ENCODE results near the gene PACS1.
"Not testable (repeated sequence)": the region's sequence is repeated elsewhere in the genome, so short reads cannot be mapped to it uniquely, and the experiment has no call there.

PACS1 gene

DNA sequence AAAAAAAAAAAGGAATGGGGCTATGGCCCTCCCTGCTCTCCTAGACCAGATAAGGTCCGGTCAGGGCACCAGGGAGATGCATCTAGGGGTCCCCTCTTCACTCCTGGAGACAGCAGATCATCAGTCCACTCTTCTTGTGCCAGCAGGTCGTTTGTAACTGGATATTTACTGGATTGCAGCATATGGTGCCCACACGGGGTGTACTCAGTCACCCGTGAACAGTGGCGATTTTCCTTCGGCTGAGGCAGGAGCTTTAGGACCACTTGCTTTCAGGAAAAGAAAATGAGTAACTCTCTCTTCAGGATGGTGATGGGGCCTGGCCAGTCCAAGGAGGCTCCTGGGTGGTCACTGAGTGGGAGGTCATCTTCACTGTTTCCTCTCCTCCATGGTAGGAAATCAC is 160.1 kb downstream of the PACS1 start:
- DNase-seq = no peak

DNA sequence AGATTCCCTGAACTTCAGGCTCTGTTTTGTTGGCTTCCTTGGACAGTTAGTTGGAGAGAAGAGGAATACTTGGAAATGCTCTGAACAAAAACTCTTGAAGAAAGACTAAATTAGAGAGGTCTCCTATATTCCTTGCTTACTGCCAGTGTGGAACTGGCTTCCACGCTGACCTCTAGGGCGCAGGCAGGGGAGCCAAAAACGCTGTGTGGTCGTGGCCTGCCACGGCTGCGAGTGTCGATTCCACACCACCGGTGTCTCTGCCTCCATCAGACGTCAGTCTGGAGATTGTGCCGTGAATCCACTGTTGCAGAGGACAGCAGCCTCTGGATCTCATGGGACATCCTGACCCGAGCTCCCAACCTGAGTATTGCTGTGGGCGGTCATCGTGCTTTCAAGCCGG is 160.9 kb downstream of the PACS1 start:
- no peak for DNase-seq

DNA sequence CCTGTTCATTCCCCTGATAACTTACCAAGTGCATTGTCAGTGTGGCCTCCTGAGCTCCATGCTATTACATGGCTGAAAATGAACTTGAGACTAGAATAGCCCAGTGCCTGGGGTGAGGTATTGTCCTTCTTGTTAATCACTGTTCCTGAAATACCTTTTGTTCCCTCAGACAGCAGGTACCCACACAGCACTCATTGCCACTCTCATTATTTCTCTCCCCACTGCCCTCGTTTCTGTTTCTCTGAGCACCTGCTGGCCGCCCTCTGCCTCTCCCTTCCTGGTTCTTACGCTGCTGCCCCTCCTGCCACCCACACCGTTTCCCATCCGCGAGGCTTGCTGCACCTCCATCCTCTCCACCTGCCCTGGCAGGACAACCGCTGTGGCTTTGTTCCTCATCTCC is 161.5 kb downstream of the PACS1 start:
- no peak for DNase-seq

DNA sequence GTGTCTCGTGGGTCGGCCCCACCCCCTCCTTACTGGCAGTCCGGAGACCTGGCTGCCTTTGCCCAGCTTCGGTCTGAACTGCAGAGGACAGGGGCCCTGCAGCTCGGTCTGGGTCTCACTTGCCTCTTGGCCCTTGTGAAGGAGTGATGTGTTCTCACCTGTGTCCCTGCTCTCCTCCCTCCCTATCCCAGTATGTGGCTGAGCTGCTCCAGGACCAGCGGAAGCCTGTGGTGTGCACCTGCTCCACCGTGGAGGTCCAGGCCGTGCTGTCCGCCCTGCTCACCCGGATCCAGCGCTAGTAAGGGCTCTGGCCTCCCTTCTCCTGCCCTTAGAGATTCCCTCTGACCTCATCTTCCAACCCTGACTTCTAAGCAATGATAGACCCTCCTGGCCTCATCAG is 162.7 kb downstream of the PACS1 start:
- DNase-seq = no peak

DNA sequence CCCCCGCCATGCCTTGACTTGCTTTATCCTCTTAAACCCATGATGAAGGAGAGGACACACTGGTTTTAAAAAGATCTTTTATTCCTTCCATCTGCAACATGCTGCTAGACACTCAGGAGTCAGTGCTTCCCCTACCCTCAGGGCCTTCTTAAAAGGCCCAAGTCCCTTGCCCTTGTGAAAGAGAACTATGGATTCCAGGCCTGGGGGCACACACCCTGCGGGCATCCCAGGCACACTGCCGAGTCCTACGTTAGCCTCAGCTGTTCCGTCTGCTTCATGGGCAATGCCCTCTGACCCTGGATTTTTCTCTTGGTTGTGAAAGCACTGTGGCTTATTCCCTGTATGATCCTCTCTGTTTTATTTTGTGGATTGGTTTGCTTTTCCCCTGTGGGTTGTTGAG is 163.2 kb downstream of the PACS1 start:
- DNase-seq = no peak

DNA sequence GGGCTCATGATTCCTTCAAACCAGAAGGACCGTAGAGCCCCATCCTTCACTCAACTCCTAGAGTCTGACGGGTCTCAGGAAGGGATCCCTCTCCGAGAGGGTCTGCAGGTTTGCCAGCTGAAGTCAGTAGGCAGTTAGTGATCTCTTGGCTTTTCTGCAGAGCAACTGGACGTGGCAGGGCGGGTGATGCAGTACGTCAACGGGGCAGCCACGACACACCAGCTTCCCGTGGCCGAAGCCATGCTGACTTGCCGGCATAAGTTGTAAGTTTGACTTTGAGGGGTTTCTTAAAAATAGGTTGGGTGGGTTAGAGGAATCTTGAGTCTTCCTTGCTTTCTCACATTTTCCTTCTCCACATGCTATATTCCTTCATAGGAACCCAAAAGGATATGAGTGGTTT is 165.1 kb downstream of the PACS1 start:
- DNase-seq = no peak

DNA sequence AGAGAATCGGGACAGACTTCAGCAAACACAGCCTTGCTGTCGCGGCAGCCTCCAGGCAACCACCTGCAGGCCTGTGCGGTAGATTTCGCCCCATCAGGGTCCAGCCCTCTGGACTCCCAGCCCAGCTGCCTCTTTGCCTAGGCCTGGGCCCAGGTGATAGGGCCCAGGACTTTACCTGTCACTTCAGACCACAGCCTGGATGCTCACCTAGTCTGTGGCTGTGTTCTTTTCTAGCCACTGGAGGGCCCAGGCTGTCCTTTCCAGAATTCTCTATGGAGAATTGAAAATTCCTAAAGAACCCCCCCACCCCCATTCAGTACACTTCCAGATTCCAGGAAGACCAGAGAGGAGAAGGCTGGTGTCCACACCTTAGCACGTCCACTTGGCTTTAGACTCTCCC is 167.8 kb downstream of the PACS1 start:
- no peak for DNase-seq

DNA sequence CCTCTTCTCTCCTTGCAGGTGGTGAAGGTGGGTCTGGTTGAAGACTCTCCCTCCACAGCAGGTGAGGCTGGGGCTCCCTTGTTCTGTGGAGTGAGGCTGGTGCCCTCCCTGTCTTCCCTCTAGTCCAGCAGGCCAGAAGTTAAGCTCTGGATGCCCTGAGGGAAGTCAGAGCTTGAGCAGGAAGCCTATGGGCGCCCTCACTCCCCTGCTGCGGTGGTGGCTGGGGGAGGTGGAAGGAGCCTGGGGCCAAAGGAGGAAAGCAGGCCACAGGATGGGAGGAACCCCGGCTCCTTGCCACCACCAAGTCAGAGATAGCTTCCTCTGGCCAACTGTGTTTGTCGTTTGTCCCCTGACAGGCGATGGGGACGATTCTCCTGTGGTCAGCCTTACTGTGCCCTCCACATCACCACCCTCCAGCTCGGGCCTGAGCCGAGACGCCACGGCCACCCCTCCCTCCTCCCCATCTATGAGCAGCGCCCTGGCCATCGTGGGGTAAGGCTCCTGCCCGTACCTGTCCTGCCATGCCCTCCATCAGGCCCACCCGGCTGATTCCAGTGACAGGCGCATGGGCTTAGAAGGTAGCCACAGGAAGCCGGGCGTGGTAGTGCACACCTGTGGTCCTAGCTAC is 168.8 kb downstream of the PACS1 start:
- DNase-seq = no peak

DNA sequence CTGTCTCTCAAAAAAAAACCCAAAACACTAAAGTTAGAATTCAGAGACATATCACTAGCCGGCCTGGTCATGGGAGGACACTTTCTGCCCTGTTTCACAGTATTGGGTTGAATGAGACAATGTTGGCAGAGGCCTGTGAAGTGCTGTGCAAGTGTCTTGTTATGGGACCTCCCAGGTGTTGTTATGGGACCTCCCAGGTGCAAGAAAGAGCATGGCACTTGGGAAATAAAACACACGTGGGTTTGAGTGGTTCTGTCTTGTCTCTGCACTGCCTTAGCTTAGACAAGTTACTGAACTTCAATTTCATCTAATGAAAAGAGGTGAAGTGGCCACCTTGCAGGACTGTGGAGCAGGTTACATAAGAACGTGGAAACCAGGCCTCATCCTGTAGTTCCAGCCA is 169.4 kb downstream of the PACS1 start:
- DNase-seq = no peak

DNA sequence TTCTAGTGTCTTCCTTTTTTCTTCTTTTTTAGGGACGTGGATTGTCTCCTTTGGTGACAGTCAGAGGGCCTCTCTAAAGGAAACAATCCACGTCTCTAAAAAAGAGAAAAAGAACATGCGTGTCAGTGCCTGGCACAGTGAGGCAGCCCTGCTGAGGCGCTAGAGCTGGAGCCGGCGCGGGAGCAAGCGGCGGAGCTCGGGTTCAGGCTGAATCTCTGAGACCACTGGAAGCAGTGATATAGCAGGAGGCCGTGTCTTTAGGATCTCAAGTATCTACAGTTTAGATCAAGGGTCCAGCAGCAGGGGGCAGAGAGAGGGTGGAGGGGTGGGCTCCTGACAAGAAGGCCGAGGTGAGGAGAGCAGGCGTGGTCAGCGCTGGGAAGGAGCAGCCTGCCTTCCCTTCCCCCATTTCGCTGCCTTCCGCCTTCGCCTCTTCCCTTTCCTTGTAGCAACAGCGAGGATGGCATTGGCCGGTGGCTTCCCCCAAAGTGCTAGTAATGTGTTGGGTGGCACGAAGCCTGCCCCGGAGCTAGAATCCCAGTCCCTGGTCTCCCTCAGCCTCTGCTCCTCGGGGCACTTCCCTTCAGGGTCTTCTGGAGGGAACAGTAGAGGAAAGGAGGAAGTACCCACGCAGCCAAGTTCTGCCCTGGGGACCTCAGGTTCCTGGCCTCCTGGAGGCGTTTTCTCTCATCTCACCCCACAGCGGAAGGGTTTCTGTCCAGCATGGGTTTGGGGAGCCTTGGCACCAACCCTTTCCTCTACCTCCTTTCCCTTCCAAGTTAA is 170.1 kb downstream of the PACS1 start:
- no peak for DNase-seq

DNA sequence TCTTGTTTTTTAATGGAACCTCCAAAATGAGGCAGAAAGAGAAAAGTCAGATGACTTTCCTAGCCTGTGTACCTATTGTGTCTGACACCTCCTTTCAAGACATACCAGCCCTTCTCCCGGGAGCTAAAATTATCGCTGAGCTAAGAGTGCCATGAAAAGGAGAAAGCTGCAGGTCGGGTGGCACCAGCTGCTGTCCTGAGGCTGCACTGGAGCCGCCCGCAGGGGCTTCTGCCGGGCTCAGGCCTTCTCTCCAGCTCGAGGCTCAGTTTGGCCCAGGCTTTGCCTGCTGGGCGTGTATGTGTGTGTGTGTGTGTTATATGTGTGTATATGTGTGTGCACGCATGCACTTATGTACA is 170.7 kb downstream of the PACS1 start:
- no peak for DNase-seq

DNA sequence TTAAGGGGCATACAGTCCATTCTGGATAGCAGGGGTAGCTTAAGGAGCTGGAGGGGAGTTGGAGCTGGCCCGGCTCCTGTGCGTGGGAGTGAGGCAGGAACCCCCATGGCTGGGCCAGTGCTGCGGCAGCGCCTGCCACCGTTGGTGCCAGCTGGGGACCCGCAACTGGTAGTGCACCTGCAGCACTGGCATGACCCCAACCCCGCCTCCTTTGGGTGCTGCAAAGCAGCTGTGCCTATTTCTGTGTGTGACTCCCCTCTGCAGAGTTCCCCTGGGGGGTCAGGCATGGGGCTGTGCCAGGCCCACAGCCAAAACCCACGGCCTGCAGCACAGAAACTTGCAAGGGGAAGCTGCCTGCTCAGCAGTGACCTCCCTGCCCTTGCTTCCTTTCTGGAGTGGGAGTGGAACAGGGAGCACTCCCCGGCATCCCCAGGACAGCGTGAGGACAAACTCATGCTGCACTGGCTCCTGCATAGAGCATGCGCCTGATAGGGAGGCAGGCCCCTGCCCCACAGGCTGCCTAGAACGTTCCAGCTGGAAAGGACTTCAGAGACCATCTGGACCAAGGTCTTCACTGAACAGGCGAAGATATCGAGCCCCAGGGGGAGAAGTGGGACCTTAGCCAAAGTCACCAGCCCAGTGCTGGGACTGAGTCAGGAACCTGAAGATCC is 172.2 kb downstream of the PACS1 start:
- DNase-seq = no peak

DNA sequence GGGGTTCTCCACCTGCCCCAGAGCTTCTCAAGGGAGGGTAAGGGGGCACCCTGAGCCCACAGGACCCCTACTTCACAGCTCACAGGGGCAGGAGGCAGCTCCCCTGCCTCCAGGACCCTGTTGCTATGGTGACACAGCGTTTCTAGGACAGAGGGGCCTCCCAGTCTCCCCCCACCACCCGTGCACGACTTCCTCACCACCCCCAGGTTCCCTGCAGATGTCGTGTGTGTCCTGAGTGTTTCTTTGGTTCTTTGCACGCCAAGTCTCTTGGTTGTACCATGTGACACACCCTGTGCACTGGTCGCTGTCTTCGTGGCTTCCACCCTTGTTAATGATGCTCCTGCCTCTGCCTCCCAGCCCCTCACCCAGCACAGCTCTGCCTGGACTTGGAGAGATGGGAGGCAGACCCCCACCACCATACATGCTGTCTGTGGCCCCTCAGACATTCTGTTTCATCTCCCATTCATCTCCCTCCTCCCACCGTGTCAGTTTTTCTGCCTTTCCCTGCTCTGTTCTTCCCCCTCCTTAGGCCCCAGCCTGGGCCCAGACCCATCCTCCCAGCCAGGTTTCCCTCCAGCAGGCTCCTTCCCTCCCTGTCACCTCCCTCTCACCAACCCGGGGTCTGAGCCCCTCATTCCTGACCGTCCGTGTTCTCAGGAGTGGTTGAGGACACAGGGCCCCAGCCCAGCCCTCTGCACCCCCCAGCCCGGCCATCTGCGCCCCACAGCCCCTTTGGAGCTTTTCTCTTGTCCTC is 173.9 kb downstream of the PACS1 start:
- no peak for DNase-seq

DNA sequence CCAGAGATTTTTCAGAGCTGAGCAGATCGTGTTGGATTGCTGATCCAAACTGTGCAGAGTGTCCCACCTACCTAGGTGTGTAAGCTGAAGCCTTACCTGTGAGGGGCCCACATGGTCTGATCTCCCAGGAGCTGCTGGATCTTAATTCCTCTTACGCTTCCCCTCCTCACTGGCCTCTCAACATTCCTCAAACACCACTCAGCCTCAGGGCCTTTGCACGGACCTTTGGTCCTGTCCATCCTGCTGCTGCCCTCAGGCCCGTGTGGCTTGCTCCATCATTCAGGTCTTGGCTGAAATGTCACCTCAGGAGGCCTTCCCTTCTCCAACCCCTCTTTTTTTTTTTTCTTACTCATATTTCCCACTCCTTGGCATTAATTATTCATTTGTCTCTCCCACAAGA is 177.2 kb downstream of the PACS1 start:
- no peak for DNase-seq

DNA sequence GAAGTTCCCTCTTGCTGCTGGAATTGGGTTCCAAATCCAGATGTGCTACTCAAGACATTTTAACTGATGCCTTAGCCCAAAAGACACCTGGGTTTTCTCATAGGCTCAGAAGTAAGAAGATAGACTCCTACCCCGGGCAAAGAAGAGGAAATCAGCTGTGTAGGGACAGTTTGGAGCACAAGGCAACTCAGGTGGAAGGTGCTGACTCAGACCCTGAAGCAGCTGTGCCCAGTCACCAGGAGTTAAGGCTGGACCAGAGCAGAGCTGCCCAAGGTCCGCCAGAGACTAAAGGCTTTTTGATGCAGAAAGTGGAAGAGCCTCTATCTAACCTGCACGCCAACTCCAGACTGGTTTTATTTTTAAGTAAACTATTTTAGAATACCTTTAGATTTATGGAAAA is 177.7 kb downstream of the PACS1 start:
- DNase-seq = no peak

DNA sequence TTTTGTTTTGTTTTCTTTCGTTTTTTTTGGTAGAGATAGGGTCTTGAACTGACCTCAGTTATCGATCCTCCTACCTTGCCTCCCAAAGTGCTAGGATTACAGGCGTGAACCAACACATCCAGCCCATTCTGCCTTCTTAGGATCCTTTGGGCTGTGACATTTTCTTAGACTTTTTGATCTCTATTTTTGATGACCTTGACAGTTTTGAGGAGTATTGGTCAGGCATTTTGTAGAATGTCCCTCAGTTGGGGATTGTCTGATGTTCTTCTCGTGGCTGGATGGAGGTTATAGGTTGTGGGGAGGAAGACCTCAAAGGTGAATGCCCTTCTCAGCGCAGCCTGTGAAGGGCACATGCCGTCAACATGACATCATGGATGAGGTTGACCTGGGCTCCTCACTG is 178.8 kb downstream of the PACS1 start:
- DNase-seq = no peak

DNA sequence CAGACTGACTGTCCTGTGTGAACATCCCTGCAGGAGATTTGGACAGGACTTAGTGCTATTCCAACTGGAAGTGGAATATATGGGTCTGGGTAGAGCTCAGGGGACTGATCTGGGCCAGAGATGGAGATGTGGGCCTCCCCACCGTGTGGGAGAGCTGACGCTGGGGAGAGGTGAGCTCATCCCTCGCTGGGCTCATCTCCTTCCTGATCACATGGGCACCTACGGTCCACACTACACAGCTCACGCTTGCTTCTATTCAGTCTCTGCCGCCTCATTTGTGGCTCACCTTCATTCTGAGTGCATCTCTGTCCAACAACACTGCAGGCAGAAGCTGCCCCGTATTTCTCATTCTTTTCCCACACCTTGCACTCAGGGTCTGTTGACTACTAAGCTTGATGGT is 181.7 kb downstream of the PACS1 start:
- DNase-seq = no peak

DNA sequence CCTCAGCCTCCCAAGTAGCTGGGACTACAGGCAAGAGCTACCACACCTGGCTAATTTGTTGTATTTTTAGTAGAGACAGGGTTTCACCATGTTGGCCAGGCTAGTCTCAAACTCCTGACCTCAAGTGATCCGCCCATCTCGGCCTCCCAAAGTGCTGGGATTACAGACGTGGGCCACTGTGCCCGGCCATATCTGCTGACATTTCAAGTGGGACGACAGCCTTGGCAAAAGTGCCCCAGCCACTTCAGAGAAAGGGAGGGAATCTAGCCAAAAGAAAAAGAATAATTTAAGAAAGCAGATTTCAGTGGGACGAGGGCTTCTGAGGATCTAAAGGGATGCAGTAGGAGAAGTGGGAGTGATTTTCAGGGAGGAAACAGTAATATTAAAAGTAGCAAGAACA is 183.0 kb downstream of the PACS1 start:
- not testable (repeated sequence) for DNase-seq

DNA sequence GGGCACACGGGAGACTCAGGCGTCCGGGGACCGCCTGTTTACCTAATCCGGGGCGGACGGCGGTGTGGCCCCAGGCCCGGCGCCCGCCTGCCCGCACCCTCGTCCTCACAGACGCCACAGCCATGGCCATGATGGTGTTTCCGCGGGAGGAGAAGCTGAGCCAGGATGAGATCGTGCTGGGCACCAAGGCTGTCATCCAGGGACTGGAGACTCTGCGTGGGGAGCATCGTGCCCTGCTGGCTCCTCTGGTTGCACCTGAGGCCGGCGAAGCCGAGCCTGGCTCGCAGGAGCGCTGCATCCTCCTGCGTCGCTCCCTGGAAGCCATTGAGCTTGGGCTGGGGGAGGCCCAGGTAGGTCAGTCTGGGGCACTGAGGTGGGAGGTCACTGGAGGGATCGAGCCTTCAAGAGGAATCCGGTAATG is 188.4 kb downstream of the PACS1 start:
- no peak for DNase-seq

DNA sequence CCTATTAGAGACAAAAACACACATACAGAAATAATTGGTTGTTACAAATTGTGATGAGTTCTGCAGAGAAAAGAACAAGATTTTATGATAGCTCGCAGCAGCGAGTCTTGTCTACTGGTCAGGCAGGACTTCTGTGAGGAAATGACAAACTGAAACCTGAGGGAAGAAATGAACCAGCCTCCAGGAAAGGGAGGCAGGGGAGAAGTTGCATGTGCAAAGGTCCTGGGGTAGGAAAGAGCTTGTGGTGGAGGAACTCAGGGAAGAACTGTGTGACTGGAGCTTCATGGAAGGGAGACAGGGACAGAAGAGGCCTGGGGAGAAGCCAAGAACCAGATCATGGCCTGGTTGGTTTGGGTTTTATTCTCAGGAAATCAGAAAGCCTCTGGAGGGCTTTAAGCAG is 189.2 kb downstream of the PACS1 start:
- no peak for DNase-seq

DNA sequence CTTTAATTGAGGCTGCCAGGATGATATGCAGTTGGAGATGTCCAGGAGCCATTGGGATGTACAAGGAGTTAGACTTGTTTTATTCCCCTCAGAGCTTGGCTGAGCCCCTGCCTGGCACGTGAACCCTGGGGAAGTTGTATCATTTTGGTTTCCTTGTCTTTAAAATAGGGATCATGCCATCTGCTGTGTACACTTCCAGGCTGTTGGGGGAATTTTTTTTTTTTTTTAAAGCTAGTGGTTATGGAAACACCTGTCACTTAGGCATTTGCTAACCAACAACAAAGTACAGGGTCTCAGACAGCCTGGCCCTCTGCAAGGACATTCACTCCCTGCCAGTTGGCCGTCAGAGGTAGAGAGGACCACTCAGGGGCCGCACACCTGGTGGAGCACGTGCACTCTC is 189.9 kb downstream of the PACS1 start:
- no peak for DNase-seq

DNA sequence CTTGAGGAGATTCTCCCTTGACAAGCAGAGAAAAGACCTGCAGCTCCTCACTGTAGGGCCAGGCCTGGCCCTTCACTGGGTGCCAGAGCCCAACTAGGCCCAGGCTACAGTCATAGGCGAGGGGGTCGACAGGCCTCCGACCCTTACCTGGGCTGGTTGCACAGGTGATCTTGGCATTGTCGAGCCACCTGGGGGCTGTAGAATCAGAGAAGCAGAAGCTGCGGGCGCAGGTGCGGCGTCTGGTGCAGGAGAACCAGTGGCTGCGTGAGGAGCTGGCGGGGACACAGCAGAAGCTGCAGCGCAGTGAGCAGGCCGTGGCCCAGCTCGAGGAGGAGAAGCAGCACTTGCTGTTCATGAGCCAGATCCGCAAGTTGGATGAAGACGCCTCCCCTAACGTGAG is 191.5 kb downstream of the PACS1 start:
- no peak for DNase-seq

DNA sequence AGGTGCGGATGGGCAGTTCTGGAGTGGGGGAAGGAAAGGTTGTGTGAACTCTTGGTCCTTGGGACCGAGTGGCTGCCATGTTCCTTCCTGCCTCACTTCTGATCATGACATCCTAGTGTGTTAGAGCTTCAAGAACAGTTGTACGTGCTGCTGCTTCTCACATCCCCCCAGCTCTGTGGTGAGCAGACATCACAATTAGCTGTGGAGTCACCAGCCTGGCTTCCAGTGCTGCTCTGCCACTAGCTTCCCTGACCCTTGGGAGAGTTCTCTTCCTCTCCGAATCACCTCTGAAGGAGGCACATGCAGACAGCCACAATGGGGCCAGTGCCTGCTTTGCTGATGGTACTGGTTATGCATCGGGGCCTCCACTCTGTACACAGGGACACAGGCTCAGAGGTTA is 192.1 kb downstream of the PACS1 start:
- DNase-seq = no peak

DNA sequence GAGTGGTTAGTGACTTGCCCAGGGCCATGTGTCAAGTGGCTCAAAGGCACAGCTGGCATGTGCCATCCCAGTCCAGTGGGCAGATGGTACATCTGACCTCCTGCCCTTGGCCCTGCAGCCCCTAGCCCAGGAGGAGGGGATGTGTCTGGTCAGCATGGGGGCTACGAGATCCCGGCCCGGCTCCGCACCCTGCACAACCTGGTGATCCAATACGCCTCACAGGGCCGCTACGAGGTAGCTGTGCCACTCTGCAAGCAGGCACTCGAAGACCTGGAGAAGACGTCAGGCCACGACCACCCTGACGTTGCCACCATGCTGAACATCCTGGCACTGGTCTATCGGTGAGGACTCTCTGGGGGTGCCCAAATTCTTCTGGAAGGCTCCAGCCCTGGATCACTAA is 192.6 kb downstream of the PACS1 start:
- DNase-seq = no peak

All from NCI-H510A treated with DMSO at 0.1 percent for 48 hours (cell line).